Left hindlimb (tissue), 1 donor: ENCODE measurements around the gene SPOCD1.
A peak's percentile ranks its signal among the peaks of the same experiment; 100 is the strongest.

Experiments
- DNase-seq: peaks from one replicate; pipeline ENCODE4 v3.0.0-alpha.2; 2018

SPOCD1 gene

DNA sequence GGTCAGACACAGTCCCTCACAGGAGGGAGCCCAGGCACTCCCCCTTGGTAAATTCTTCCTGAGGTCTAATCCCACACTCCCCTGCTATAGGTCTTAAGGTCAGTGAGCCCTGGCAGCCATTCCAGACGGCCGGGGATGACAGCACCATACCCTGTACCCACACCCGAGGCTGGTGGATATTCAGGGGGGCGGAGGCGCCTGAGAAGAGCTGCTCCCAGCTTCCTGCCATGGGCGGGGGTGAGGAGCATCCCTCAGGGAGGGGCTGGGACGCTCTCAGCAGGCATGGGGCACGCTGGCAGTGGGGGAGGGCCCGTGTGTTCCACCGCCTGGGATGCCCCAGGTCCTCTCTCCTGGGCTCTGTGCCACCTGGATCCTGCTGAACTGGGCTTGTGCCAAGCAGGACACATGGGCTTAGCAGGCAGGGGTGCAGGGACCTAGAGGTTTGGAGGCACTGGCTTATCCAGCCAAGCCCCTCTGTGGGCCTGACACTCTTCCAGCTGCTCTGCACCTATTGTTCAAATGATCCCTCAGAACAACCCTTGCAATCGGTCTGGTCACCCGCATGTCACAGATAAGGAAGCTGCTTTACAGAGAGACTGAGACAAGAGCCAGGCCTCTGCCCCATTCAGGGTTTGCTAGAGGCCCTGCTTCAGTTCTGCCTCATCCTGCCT lies 46.0 kb downstream of the SPOCD1 start:
- no peak for DNase-seq

DNA sequence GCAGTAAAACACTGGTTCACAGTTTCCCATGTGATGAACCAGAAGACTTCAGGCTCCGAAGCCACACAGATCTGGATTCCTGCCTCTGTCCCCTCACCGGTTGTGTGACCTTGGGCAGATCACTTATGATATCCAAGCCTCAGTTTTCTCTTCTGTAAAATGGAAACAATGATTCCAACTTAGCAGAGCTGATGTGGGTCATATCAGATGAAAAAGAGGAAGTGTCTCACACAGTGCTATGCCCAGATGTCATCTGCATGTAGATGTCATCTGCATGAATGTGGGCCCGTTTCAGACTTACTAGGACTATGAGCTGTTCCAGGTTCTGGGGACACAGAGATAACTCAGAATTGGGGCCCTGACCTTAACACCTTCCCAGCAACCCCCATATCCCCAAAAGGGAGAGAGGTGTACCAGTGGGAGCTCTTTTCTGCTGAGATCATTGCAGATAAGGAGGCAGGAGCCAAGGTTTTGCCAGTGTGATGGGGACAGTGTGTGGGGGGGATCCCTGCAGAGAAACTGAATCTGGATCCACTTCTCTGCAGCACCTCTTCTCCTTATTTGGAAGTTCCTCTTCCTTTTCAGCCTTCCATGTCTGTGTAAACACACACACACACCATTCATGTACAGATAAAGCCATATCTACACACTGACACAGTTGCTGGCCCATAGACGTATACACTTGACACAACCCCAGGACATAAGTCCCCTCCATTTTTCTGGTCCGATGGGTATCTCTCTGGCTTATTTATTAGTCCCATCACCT lies 46.7 kb downstream of the SPOCD1 start:
- DNase-seq, result no peak

DNA sequence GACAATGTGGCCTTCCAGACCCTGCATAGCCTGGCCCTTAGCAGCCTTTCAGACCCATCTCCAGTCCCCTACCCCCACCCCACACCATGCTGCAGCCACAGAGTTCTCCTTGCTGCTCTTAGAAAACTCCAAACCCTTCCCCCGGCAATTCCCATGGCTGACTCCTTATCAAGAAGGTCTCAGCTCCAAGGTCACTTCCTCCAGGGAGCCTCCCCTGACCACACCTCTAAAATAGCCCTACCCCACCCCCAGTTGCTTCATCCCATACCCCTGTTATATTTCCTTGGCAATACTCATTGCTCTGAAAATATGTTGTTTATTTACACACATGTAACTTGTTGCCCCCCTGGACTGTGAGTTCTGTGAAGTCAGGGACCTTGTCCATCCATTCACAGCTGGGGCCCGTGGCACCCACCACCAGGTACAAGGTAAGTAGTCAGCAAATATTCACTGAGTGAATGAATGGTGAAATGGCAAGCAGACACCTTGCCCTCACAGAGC lies 47.4 kb downstream of the SPOCD1 start:
- DNase-seq, result no peak

DNA sequence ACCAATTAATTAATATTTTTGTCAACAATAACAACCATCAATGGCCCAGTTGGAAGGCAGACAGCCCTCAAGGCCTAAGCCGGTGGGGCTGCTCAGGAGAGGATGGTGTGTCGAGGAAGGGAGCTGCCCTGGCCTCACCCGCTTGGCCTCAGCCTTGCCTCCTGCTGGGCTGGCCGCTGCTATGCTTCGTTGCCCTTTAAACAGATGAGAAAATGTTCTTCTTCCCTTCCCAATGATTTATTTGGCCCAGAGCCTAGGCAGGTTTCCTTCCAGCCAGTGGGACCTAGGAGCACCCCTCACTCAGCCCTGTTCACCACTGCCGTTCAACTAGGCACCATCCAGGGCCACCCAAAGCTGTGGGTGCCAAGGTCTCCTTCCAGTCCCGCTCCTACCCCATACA lies 48.6 kb downstream of the SPOCD1 start:
- DNase-seq, result no peak

DNA sequence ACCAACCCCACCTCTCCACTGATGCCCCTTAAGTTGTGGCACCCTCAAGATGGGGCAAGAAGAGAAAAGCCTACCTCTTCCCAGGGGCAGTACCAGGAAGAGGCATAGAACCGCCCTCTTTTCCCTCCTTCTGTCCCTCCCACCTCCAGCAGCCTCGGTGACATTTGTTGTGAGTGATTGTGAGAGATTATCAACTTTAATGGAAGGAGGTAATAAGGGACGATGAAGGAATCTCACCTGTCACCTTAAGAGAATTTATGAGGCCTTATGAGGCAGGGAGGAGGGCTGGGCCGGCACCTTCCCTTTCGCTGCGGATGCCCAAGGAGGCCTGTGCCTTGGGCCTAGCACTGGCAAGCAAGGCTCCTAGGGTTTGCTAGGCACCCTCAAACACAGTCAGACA lies 50.3 kb downstream of the SPOCD1 start:
- no peak for DNase-seq

DNA sequence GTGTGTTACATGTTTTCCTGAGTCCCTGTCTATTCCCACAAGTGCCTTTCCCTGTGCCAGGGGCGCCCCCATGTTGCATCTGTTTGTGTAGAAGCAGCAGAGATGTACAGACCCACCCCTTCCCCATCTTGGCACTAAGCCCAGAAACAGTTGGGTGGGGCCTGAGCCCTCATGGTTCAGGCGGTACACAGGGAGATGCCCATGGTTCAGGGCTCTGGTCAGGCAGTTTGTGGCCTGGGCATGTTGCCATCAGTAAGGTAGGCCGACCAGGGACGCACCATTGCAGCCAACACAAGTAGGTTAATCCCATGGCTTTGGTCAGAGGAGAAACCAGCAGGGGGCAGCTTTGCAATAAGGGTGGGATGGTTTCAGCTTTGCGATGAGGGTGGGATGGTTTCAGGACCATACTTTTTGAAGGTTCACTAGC lies 50.8 kb downstream of the SPOCD1 start:
- DNase-seq, result no peak

DNA sequence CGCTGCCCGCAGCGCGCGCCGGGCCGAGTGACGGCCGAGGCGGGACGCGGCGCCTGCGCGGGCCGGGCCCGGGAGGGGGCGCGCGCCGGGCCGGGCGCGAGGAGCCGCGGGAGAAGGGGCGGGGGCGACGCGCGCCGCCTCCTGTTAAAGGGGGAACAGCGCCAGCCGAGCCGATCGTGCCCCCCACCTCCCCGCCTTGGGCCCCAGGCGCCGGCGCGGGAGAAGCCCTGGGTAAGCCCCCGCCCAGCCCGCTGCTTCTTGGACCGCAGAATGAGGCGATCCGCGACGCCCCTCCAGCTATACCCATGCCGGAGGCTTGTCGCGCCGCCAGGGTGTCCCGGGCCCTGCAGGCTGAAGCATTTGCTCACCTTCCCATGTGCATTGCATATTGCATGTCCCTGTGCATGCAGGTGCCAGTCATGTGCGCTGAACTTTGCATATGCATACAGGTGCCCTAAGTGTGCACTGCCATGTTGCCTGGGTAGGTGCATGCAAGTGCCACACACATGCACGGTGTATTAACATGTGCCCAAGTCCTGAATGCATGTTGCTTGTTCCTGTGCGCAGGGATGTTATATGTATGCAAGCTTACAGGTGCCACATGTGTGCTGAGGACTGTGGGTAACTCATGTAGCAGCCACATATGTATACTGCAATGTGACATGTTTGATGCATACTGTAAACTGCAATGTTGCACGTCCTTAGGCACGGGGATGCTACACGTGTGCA lies 51.3 kb downstream of the SPOCD1 start, which contains the start of gene ADGRB2:
TSS of gene ADGRB2 (minus strand) at position 29 of the 729 bp plus-strand sequence. CDS start 7,119 bp downstream, outside the sequence.
- DNase-seq, result peak; percentile 79

DNA sequence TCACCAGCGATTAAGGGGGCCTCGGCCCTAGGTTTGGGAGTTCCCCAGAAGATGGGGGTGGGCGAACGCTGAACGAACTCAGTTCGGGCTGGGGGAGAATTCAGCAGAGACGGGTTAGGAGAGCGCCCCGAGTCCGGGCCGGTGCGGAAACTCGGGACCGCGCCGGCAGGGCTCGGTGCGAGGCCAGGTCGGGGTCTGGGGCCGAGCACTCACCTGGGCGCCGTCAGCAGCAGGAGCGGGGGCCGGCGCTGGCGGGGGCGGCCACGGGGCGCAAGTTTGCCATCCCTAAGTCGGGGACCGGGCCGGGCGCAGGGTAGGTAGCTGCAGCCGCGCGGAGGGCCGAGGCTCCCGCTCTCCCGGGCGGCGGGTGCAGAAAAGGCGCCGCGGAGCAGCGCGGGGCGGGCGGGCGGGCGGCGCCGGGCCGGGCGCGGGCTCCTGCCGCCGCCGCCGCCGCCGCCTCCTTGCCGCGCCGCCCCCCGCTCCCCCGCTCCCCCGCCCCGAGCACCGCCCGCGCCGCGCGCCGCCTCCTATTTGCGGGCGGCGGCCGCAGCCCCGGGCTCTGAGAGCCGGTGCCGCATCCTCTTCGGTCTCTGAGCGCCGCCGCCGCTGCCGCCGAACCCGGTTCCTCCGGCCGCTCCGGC lies 52.0 kb downstream of the SPOCD1 start:
- no peak for DNase-seq

DNA sequence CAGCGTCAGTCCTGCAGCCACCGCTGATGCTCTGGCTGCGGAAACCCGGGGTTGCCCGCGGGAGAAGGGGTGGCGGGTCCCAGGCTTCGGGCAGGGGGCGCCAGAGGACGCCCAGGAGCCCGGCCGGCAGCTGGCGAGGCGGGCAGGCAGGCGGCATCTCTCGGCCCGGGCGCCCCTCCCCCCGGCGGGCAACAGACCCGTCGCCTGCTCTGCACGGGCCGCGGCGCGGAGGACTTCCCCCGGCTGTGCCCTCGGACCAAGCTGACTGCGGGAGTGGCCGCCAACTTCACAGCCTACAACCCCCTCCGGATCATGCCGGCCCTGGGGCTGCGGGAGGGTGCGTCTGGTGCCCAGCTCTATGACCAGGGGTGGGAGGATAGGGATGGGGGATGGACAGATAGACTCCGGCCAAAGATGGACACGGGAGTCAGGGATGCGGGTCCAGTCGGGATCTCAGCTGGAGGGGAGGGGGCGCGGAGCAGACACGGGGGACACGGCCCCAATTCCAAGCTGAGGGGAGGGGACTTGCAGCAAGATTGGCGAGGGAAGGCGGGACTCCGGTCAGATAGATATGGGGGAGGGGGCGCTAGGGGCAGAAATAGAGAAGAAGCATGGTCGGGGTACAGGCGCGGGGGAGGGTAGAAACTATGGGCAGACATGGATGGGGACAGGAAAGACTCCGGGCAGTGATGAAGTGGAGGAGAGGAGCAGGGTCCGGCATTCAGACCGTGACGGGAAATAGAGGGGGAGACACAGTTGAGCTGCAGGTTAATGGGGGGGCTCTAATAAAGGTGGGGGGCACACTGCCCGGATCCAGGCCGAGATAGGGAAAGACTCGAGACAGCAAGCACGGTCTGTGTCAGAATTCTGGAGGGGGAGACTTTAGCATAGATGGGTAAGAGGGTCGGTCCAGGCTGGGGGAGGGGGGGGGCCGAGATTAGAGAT lies 52.8 kb downstream of the SPOCD1 start:
- peak; percentile 79 for DNase-seq

DNA sequence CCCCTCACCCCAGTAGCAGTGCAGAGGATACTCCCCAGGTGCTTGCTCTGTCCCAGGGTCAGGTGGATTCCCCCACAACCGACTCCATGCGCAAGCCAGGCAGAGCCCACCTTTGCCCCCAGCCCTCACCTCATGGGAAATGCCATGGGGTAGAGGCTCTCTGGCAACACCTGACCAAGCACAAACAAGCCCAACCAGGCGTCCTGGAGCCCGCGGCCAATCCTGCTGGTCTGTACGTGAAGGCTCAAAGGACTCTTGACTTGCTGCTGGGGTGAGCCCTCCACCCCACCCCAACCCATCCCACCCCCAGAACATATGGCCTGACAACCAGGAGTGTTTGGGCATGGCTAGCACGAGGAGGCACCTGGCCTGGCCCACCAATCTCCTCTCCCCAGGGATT lies 53.5 kb downstream of the SPOCD1 start:
- no peak for DNase-seq

DNA sequence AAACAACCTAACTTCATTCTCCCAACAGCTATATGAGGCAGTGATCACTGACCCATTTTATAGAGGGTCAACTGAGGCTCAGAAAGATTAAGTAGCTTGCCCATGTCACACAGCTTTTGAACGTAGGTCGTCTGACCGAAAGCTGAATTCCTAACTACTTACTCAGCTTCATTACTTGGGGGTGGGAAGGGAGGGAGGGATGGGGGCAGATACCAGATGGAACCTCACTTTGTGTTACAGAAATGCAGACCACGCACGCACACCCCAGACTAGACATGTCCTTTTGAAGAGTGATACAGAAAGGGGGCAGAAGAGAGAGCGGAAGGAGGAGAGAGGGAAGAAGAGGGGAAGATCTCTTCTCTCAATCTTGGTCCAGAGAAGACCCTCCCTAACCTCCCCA lies 53.9 kb downstream of the SPOCD1 start:
- no peak for DNase-seq

DNA sequence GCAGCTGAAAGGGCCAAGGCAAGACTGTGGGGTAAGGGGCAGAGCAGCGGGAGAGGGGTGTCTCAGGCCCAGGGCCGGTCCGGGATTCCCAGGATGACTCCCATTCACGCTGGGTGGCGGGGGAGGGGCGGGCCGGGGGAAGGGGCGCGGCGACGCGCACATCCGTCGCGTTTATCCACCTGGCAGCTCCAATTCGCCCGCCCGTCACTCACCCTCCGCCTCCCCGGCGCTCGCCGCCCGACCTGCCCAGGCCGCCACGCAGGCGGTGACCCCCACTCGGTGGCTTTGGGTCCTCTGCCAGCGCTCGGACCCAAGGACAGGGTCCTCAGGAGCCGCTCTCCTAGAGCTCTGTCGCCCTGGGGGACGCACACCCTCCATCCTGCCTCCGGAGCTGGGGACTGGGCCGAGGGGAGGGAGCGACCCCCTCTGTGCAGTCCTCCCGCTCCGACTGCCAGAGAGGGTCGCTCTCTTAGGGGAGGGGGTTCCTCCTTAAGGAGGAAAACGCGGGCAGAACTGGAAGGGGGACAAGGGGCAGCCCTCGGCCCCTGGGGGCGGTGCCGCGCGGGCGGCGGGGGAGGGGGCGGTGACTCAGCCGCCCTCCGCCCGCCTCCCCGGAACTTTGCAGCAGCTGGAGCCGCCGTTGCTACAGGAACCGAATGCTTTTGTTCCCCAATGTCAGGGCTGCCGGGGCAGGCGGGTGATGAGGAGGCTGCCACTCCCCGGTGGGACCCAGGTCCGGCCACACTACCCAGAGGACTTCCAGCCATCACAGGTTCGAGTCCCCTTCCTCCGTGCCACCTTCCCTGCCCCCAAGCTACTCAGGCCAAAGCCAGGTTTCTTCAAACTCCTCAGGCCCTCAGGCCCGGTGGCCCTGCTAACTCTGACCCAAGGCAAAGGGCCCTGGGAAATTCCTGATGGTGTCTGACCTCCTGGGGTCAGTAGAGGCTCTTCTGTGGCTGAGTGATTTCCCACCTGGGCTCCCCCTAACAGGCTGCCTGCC lies 55.1 kb downstream of the SPOCD1 start:
- peak; percentile 79 for DNase-seq

DNA sequence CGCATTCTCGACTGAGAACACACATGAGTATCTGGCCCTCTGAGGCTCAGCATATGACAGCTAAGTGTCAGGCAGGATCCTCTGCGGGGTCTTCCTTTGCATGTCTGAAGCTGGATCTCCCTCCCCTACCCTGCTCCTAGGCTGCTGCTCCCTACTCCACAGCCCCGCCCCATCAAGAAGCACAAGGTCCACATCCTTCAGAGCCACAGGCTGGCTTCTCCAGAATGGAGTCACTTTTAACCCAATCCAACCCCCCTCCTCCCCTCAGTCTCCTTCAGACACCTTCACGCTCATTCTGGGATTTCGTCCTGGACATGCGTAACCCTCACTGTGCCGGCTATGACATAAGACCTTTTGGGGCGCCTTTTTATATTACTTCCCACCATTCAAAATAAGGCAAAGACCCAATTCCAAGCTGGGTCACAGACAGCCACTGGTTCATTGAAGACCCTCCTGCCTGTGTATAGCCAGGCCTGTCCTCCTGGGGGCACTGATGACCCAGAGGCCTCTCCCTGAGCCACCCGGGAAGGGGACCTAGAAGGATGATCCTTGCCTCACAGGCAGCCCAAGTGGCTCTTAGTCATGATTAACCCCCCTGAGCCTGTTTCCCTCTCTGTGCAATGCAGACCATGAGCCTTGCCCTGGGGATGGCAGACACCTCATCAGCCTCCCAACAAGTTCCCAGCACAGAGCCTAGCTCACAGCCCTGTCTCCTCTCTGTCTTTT lies 56.4 kb downstream of the SPOCD1 start:
- no peak for DNase-seq

DNA sequence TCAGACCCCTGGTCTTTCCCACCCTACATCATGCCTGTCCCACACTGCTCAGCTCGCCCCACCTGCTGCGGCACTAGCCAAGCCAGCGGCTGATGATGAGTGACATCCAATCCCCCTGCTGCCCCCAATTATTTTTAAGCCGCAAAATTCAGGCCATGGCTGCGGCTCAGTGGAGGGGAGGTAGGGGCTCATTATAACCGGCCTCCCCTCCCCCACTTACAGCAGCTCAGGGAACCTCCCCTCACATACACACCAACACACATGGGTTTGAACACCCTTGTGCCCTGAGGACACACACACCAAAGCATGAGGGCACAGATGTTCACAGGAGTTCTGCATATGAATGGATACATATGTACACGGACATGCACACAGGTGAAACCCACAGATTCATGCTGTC lies 57.0 kb downstream of the SPOCD1 start:
- DNase-seq, result no peak

DNA sequence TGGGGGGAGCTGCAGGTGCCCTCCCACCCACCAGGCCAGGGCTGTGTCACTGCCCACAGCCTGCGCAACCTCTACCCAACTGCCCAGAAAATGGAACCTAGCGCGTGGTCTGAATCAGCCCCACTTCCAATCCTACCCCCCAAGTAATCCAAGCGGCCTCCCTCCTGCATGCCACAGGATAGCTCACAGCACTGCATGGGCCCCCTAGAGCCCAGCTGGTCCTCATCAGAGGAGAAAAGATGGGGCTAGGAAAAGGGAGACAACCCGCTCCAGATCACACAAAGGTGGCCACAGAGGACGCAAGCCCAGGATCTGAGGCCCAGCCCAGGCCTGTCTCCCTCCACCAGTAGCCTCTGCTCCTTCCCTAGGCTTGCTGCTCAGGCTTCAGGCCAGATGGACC lies 57.8 kb downstream of the SPOCD1 start:
- DNase-seq, result no peak

DNA sequence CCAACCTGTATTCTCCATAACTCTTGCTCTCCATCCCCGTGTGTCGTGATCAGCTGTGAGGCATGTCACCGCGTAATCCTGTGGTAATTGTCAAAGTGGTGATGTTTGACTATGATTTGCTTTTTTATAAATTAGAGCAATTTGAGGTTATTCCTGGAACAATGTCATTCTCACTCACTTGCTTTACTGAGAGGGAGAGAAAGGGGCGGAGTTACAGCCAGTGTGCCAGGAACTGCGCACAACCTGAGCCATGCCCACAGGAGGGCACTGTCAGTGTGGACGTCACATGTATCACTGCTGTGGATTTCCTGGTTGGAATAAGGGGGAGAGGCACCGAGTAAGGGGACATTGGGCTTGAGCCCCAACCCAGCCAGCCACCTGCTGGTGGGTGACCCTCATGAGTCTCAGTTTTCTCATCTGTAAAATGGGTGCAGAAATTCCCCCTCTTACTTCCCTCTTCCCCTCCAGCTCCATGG lies 58.6 kb downstream of the SPOCD1 start:
- no peak for DNase-seq

DNA sequence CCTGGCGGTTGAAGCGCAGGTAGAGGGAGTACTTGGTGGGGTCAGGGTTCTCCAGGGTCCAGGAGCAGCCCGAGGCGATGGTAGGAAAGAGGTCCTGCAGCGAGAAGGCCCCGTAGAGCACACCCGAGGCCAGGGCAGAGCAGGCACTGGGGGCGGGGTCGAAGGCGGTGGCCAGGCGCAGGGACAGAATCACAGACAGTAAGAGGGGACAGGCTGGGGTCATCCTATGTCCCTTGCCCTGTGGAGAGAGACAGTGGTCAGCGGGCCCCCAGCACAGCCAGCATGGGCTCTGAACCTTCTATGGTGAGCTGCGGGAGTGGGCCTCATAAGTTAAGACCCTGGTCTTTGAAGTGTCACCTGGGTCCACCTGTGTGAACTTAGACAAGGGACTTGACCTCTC lies 59.2 kb downstream of the SPOCD1 start:
- no peak for DNase-seq

DNA sequence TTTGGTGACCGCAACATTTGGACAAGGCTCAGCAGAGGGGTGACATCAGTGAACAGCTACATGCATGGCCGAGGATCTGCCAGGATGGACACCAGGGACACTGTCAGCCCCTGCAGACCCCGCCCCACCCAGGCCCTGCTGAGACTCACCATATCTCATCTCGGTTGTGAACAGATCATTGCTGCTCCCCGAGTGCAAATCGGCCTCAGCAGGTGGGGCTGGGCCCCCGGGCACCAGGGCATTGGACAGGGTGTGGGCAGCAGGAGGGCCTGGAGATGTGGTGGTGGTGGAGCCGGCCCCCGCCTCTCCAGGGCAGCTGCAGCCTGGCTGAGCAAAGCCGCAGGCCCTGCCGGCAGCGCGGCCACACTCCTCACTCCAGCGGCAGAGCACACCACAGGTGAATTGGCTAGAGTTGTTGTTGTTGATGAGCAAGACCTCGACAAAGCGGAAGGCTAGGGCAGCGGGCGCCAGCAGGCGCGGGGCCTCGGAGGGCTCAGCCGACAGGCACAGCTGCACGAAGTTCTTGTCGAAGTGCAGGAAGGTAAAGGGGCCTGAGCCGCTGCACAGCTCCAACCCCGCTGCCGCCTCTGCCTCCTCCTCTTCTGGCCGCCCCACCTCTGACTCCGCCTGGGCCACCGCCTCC lies 59.9 kb downstream of the SPOCD1 start:
- no peak for DNase-seq

DNA sequence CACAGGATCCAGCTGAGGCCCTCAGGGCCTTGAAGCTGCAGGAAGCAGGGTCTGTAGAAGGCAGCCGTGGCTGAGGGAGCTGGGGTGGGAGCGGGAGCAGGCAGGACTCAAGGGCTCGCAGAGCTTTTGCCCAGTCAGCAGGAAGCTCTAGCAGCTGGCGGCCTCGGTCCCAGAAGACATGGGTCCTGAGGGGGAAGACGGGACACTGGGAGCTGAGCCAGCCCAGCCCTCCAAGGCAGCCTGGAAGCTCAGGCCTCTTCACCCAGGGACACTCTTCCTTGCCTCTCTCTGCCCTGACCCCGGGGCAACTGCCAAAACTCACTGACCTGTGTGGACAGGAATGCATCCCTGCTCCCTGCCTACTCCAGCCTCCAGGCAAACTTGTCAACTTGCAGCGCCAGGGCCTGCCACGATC lies 60.6 kb downstream of the SPOCD1 start:
- no peak for DNase-seq
